HG03521 (cell line): ENCODE measurements around the gene LSS.
"Not testable (repeated sequence)": the region's sequence is repeated elsewhere in the genome, so short reads cannot be mapped to it uniquely, and the experiment has no call there.

ENCODE experiments used
- ATAC-seq: cut with Tn5 transposase; IDR thresholded peaks from one replicate; pipeline ENCODE4 v1.9.1; 2021; ENCODE audit warnings: mild to moderate bottlenecking, moderate library complexity; ENCODE audit not compliant: unreplicated experiment

LSS gene

DNA sequence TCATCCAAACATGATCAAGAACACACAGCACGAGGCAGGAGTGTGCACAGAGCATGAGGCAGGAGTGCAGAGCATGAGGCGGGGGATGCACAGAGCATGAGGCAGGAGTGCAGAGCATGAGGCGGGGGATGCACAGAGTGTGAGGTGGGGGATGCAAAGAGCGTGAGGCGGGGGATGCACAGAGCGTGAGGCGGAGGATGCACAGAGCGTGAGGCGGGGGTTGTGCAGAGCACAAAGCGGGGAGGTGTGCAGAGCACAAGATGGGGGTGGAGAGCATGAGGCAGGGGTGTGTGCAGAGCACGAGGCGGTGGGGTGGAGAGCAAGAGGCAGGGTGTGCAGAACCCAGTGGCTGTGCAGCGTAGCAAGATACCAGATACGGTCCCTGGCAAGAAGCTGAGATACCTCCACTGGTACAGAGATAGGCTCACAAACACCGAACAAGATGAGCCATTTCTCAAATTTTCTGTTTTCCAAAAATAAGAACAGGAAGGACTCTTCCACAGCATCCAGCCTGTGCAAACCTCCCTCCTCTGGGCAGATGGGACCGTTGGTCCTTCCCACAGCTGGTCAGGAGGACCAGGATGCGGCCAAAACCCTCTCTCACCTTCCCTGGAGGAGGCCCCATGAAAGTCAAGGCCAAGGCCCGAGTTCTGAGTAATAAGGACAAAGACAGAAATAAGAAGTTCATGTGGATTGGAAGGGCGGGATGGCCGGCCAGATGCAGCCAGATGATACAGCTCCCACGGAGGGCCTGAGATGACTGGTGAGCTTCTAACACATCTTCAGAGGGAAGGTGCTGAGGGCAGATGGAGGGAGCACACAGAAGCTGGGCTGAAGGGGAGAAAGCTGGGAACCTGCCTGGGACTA is 56.3 kb downstream of the LSS start:
- no peak for ATAC-seq

- no peak for ATAC-seq
Observed at GRCh38 chr21:46171585-46171984, 57.0 kb downstream of the LSS start.

- ATAC-seq, result not testable (repeated sequence)
Observed at GRCh38 chr21:46170436-46171193, 58.0 kb downstream of the LSS start.

- ATAC-seq, result no peak
Observed at GRCh38 chr21:46168659-46169386, 59.8 kb downstream of the LSS start.

DNA sequence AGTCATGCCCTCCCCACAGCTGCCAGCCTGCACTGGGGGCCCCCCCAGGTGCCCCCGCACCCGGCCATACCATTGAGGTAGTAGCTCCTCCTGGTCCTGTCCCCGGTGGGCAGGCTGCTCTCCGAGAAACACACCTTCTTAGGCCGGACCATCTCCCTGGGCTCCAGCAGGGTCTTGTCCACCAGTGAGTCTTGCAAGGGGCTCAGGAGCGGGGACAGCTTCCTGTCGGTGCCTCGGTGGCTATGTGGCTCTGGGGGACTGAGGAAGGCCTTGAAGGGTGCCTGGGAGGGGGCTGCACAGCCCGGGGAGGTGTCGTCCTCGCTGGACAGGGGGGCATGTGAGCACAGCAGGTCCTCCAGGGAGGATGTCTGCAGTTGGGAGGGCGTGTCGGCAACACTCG is 60.3 kb downstream of the LSS start:
- ATAC-seq, result no peak

GRCh38 chr21:46165098-46165497 is 63.5 kb downstream of the LSS start:
- ATAC-seq, result no peak

DNA sequence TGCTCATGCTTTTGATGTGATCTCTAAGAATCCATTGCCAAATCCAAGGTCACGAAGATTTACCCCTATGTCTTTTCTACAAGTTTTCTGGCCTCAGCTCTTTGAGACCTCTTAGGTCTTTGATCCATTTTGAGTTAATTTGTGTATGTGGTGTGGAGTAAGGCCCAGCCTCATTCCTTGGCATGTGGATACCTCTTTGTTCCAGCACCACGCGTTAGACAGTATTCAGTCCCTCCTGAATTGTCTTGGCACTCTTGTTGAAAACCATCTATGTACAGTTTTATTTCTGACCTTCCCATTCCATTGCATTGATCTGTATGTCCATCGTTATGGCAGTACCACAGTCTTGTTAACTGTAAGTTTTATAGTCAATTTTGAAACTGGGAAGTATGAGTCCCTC is 65.2 kb downstream of the LSS start:
- ATAC-seq, result no peak

- ATAC-seq, result no peak
Observed at GRCh38 chr21:46161633-46162592, 66.7 kb downstream of the LSS start.

DNA sequence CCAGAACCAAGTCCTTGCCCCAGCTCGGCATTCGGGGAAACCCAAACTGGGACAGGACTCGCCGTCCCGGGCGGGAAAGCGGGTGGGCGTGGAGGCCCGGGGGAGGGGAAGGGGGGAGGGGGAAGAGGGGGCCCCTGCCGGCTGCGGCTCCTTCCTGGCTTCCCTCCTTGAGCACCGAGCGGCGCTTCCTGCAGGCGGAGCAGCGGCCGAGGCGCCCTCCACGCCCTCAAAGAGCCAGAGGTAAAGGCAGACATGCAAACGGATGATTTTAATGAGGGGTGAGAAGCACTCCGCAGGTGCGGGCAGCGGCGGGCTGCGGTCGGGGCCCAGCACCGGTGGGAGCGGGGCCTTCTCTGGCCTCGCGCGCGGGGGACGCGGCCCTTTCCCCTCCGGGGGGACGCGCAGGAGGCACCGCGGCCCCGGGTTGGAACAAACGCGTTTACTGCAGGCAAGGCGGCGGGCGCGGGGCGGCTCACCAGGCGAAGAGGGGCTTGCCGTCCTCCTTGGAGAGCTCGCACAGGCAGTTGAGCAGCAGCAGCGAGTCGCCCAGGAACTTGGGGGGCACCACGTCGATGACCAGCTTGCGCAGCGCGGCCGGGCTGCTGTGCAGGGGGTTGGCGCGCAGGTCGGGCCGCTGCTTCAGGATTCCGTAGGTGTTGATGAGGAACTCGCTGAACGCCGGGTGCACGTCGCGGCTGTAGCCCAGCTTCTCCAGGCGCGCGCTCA is 67.5 kb downstream of the LSS start:
- ATAC-seq, result no peak

DNA sequence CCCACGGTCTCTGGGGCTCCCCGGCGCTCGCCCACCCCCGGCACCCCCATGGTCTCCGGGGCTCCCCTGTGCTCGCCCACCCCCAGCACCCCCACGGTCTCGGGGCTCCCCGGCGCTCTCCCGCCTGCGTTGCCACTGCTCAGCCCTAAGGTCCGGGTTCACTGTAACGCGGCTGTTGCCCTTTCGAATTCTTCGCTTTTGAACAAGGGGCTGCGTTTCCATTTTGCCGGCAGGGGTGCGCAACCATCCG is 68.0 kb downstream of the LSS start:
- no peak for ATAC-seq

DNA sequence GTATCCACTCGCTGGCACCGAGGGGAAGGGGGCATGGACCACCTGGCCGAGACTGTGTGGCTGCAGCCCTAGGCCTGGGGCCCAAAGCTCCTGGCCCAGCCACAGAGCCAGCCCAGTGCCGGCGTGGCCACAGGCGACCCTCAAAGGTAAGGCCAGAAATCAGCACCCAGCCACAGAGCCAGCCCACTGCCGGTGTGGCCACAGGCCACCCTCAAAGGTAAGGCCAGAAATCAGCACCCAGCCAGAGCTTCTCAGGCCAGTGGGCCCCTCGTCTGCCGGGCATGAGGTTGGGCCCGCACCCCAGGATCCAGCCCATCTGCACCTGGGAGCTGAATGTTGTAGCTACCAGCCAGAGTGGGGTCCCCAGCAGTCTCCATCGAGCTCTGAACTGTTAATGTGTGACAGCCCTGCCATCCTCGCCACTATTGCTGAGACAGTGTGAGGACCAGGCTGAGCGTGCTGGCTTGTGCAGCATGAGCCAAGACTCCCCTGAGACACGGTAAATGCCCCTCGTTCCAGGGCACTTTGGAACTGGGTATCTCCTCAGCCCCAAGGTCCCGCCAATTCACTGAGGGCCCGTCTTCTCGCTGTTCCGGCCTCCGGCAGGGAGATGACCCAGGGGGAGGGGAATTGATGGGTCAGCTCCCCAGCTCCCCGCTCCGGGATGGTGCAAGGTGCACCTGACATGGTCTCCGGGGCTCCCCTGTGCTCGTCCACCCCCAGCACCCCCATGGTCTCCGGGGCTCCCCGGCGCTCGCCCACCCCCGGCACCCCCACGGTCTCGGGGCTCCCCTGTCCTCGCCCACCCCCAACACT is 68.5 kb downstream of the LSS start:
- ATAC-seq, result no peak

GRCh38 chr21:46159390-46159789 is 69.2 kb downstream of the LSS start:
- ATAC-seq, result no peak

DNA sequence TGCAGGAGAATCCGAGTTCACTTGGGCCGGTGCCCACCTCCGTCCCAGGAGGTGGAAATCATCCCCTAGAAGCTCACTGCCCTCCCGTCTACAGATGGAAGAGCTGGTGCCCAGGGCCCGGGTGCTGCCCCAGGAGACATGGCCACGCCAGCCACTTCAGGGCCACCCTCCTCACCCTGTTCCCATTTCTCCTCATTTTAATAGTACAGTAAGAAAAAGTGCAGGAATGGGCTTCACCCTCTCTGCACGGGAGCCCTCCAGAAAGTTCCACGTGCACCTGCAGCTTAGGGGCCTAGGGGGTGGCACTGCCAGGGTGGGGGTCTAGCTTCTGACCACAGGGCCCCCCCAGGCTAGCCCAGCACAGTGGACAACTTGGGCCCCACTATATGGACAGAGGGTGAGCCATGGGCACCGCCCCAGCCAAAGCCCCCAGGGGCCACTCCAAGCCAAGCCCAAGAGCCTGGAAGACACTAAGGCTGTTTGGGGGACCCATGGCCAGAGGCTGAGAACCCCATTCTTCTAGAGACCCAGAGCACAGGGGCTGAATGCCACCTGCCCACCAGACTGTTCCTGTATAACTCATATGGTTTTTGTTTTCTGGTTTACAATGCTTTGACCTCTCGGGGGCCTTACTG is 69.8 kb downstream of the LSS start:
- ATAC-seq, result no peak

- no peak for ATAC-seq
Observed at GRCh38 chr21:46157987-46158451, 70.6 kb downstream of the LSS start.

DNA sequence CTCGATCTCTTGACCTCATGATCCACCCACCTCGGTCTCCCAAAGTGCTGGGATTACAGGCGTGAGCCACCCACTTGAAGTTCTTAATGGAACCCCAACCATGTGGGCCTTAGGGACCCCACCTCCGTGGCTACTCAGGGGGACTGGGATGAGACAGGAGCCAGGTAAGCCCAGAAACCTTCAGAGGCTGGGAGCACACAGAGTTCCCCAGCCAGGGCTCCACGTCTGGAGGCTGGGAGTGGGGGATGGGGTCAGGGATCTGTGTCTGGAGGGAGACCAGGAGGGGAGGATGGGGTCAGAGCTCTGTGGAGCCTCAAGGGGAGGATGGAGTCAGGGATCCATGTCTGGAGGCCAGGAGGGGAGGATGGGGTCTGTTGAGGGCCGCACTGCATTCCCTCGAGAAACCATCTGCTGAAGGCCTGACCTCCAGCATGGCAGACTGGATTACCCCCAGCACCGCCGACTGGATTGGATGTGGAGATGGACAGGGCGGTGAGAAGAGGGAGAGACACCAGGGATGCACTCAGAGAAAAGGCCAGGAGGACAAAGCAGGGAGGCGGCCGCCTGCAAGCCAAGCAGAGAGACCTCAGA is 71.1 kb downstream of the LSS start:
- no peak for ATAC-seq

GRCh38 chr21:46156678-46157077 is 71.9 kb downstream of the LSS start:
- no peak for ATAC-seq

- ATAC-seq, result no peak
Observed at GRCh38 chr21:46156378-46156645, 72.3 kb downstream of the LSS start.
